H7 (cell line): ENCODE measurements around the gene RGS3. TPM values are rescaled to one million over a fixed set of nuclear protein-coding genes. Genes with fewer than 3 reads are reported as not detected.
"Not testable (repeated sequence)": the region's sequence is repeated elsewhere in the genome, so short reads cannot be mapped to it uniquely, and the experiment has no call there.

ENCODE experiments used
- DNase-seq: peaks from one replicate; pipeline ENCODE4 v3.0.0; 2012
- H3K27me3 ChIP-seq: 2 replicates; pipeline ENCODE4 v1.6.0; 2011; ENCODE audit warnings: mild to moderate bottlenecking, low read length; ENCODE audit not compliant: control insufficient read depth, insufficient read depth
- H3K36me3 ChIP-seq: replicated peaks from 2 replicates; pipeline ENCODE4 v1.5.1; 2011; ENCODE audit warnings: low read length; ENCODE audit not compliant: control insufficient read depth, insufficient read depth
- H3K4me3 ChIP-seq: 2 replicates; pipeline ENCODE4 v1.5.1; 2011; ENCODE audit warnings: low read depth, mild to moderate bottlenecking, control low read depth, low read length, moderate library complexity; ENCODE audit not compliant: insufficient read depth
- total RNA-seq: library from RNA; depleted of rRNA; stranded (reverse); fragments of >200 nt; shearing (Covaris generic); gene quantifications from 2 replicates; pipeline ENCODE4 v1.2.3, GENCODE V29; 2014

Gene RGS3
- total RNA-seq, 1 experiment from 2014 or later = 18.2 TPM

- no peak overlapping the region for H3K4me3 ChIP-seq
- no peak for DNase-seq
Measured at GRCh38 chr9:113488490-113488889, 25.0 kb downstream of the RGS3 start.

GRCh38 chr9:113491147-113491546, 27.6 kb downstream of the RGS3 start:
- H3K27me3 ChIP-seq, H3K36me3 ChIP-seq, DNase-seq, H3K4me3 ChIP-seq: not testable (repeated sequence)

More at GRCh38 chr9:113488490-113488889, 25.0 kb downstream of the RGS3 start:
- Histone ChIP-seq H3K27me3 (no peaks in the 10 kb centered on the region), H3K36me3 (peaks cover 1% of the 10 kb centered on the region; the same call in 1 of the 2 replicates)

GRCh38 chr9:113492343-113493202, 29.0 kb downstream of the RGS3 start:
- H3K36me3 ChIP-seq = peaks cover 1% of the 10 kb centered on the region; the same call in 1 of the 2 replicates
- H3K4me3 ChIP-seq = no peak overlapping the region
- no peak for DNase-seq
- H3K27me3 ChIP-seq = no peaks in the 10 kb centered on the region

DNA sequence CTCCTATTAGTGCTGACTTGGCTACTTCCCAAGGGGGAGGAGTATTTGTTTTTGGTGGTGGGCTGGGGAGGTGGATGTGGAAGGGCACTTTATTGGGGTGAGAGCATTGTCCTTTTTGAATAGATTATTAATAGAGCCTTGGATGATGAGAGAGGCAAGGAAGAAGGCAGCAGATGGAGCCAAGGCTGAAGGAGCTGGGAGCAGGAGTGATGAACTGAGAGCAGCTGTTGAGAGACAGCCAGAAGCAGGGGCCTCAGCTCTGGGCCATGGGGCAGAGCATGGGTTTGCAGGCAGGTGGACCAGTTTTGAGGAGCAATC, 29.6 kb downstream of the RGS3 start:
- H3K4me3 ChIP-seq = no peak overlapping the region

GRCh38 chr9:113495526-113495925, 32.0 kb downstream of the RGS3 start:
- DNase-seq = no peak
- Histone ChIP-seq H3K4me3 (no peak overlapping the region), H3K27me3 (no peaks in the 10 kb centered on the region), H3K36me3 (no peaks in the 10 kb centered on the region)

More for the DNA sequence above, 29.6 kb downstream of the RGS3 start:
- Histone ChIP-seq H3K36me3 (peaks cover 1% of the 10 kb centered on the region; the same call in 1 of the 2 replicates), H3K27me3 (no peaks in the 10 kb centered on the region)
- DNase-seq = no peak

- H3K36me3 ChIP-seq = no peaks in the 10 kb centered on the region
- H3K27me3 ChIP-seq = no peaks in the 10 kb centered on the region
- DNase-seq = no peak
- H3K4me3 ChIP-seq = no peak overlapping the region
Measured at GRCh38 chr9:113497051-113497450, 33.5 kb downstream of the RGS3 start.

- DNase-seq = no peak
- Histone ChIP-seq H3K36me3 (no peaks in the 10 kb centered on the region), H3K4me3 (no peak overlapping the region), H3K27me3 (no peaks in the 10 kb centered on the region)
Measured at GRCh38 chr9:113499153-113499875, 35.8 kb downstream of the RGS3 start.

- H3K36me3 ChIP-seq = no peaks in the 10 kb centered on the region
- H3K4me3 ChIP-seq = no peak overlapping the region
- H3K27me3 ChIP-seq = no peaks in the 10 kb centered on the region
- DNase-seq = no peak
Measured at GRCh38 chr9:113499876-113500497, 36.5 kb downstream of the RGS3 start.

DNA sequence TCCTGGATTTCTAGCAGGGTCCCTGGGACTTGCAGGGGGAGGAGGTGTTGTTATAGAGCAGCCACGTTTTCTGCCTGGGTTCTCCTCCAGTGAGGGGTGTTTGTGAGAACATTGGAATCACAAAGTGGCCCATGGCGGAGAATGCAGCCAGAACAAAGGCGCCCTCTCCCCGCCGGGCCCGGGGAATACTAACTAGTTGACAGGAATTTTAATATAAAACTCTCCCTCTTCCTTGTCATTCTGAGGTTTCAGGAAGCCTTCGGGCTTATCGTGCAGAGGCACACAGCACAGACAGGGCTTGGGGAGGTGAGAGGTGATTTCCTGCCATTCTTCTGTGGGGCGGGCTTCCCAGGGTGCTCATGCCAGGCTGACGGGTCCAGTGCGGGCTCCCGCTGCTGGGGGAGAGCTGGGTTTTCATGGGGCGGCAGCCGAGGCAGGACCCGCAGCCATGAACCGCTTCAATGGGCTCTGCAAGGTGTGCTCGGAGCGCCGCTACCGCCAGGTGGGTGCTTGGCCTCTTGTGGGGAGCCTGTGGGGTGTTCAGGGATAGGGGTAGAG, 37.7 kb downstream of the RGS3 start:
- H3K4me3 ChIP-seq = no peak overlapping the region; the same call in 1 of the 2 replicates
- peak; percentile 85 for DNase-seq
- no peaks in the 10 kb centered on the region for H3K36me3 ChIP-seq
- H3K27me3 ChIP-seq = no peaks in the 10 kb centered on the region

GRCh38 chr9:113501852-113502251, 38.3 kb downstream of the RGS3 start:
- Histone ChIP-seq H3K36me3 (no peaks in the 10 kb centered on the region), H3K4me3 (no peak overlapping the region), H3K27me3 (no peaks in the 10 kb centered on the region)
- no peak for DNase-seq

GRCh38 chr9:113502427-113503034, 39.0 kb downstream of the RGS3 start:
- DNase-seq = no peak
- Histone ChIP-seq H3K27me3 (no peaks in the 10 kb centered on the region), H3K4me3 (no peak overlapping the region), H3K36me3 (no peaks in the 10 kb centered on the region)

- no peaks in the 10 kb centered on the region for H3K27me3 ChIP-seq
- no peak for DNase-seq
- H3K36me3 ChIP-seq = no peaks in the 10 kb centered on the region
- no peak overlapping the region for H3K4me3 ChIP-seq
Measured at GRCh38 chr9:113503131-113503541, 39.6 kb downstream of the RGS3 start.

- Histone ChIP-seq H3K4me3 (no peak overlapping the region), H3K36me3 (no peaks in the 10 kb centered on the region), H3K27me3 (no peaks in the 10 kb centered on the region)
- DNase-seq = no peak
Measured at GRCh38 chr9:113503613-113504211, 40.2 kb downstream of the RGS3 start.
